ENCODE data around the gene TMEM200A. TPM values are rescaled to one million over a fixed set of nuclear protein-coding genes. Genes with fewer than 3 reads are reported as not detected.

TMEM200A gene
- total RNA-seq, 1 donor from 2014 or later = 20.0 TPM

Other genes starting within 250 kb of the TMEM200A start
- 0.07 TPM in 1 of 2 replicates, not detected in the other for gene SAMD3, start 143.1 kb upstream of the TMEM200A start, total RNA-seq